Measurements from ENCODE around the gene SHC3. TPM values are rescaled to one million over a fixed set of nuclear protein-coding genes. Genes with fewer than 3 reads are reported as not detected.

SHC3 gene
- total RNA-seq, 1 donor from 2014 or later, result 7.3 TPM

DNA sequence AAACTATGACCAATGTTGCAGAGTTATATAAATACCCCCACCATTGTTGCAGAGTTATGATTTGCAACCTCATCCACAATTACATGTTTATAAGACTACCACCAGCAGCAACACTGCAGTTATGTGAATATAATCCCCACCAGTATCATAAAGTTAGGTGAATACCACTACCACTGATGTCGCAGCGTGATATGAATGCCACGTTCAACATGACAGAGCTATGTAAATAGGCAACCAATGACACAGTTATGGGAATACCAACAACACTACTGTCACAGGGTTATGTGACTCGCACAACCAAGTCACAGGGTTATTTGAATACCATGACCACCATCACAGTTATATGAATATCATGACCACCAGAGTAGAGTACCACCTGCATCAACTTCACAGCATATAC is 63.9 kb downstream of the SHC3 start:
- no peak for DNase-seq (ENCODE audit: extremely low read depth, low read depth, low spot score)

DNA sequence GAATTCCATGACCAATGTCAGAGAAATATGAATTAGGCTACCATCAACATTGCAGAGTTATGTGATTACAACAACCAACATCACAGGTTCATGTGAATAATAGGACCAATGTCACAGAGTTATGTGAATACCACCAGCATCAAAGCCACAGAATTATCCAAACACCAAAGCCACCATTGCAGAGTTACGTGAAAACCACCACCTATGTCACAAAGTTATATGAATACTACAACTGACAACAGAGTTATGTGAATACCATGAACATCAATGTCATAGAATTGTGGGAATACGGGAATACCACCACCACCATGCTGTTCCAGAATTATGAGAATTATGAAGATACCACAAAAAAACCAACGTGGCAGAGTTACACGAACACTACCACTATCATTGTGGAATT is 64.8 kb downstream of the SHC3 start:
- no peak for DNase-seq (ENCODE audit: extremely low read depth, low read depth, low spot score)

DNA sequence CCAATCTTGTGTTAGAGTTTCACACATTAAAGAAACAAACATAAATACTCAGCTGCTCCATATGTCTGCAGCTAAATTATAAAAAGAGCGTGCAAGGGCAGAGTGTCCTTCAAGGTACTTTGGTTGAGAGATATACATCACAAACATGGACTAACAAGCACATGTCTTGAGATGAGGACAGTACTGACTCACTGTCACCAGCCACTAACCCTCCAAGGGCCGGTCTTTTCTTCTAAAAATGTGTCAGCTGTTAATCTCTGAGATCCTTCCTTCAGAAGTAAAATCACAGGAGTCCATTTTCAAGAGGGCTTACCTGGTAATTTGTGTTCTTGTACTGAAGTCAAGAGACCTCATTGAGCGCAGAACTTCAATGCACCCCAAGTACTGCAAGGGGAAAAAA is 66.4 kb downstream of the SHC3 start:
- no peak for DNase-seq (ENCODE audit: extremely low read depth, low read depth, low spot score)

DNA sequence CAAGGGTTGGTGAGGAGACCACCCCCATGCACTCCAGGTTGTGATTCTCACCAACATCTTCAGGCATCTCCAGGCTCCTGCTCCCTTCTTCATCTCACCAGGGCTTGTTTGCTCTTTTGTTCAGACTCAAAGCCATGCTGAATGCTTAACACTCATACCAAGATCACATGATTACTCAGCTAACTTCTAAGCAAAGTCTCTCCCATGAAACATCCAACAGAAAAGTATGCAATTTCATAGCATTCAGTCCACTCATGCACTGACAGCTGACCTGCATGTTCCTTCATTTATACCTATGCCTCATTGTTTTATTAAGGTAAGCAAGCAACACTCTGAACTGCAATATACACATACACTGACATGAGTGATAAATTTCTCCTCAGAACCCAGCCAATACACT is 69.0 kb downstream of the SHC3 start:
- DNase-seq (ENCODE audit: extremely low read depth, low read depth, low spot score), result no peak

DNA sequence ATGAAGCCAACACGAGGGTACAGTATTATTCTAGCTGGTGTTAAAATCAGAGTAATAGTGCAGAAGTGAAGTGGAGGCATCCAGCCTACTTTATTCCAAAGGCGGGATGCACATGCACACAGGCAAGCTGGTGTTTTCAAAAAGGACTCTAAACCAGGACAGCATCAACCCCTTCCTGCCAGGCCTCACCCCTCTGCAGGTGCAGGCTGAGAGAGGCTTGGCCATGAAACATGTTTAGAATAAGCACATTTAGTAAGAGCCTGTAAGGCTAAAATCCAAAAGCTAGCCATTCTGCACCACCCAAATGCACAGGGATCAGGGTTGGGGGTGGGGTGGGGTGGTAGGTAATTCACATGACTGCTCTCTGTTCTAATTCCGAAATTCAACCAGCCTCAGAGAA is 71.2 kb downstream of the SHC3 start:
- DNase-seq (ENCODE audit: extremely low read depth, low read depth, low spot score), result no peak

DNA sequence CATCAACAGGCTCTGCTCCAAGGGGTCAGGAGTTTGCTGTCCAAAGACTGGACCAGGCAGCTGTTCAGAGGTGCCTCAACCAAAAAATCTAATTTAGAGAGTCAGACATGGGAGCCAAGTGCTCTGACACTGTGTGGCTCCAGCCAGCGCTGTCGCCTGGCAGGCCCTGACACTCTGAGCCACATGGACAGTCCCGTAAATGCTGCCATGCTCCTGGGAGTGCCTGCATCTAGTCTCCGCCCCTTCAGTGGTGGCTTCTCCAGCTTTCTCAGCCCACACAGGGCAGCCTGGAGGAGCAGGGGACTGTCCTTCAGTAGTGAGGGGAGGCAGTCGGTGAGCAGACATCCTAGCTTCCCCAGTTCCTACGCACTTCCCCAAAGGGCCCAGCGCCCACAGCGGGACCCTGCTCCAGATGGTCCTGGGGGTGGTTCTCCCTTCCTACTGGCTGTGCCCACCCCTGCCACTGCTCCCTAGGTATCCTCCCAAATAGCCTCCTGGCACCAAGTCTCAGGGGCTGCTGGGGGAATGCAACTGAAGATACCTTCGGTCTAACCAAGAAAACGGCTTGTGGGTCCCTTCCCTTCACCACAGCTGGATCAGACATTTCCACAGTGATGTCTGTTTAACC is 72.3 kb downstream of the SHC3 start:
- DNase-seq (ENCODE audit: extremely low read depth, low read depth, low spot score), result no peak

DNA sequence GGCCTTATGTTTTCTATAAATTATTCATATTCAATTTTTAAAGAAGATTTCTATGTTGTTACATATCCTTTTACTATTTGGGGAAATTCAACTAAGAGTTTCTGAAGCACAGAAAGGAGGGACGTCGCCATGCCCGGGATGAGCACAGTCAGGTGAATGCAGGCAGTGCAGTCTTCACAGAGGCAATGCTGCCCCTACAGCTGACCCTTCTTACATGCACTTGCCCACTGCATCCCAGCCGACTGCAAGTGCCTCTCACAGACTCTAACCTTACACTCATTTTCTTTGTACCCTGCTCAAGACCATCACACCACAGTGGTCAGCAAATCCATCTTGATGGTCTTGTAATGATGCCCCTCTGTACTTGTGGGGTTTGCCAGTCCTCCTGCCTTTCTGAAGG is 73.8 kb downstream of the SHC3 start:
- no peak for DNase-seq (ENCODE audit: extremely low read depth, low read depth, low spot score)

DNA sequence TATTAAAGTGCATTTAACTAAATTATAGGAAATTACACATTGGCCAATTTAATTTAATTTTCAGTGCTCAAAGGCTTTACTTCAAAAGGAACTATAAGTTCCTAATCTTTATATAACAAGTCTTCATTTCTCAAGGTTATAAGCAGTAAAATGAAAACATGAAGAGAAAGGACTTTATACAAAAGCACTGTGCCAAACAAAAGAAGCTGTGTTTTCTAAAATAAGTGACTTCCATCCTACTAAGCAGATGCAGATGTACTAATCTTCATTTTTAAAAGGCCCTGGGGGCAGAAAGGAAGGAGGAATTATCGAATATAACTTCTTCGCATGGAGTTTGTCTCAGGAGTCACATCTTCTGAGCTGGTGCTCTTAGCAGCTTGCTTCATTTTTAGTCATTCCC is 81.4 kb downstream of the SHC3 start:
- no peak for DNase-seq (ENCODE audit: extremely low read depth, low read depth, low spot score)

DNA sequence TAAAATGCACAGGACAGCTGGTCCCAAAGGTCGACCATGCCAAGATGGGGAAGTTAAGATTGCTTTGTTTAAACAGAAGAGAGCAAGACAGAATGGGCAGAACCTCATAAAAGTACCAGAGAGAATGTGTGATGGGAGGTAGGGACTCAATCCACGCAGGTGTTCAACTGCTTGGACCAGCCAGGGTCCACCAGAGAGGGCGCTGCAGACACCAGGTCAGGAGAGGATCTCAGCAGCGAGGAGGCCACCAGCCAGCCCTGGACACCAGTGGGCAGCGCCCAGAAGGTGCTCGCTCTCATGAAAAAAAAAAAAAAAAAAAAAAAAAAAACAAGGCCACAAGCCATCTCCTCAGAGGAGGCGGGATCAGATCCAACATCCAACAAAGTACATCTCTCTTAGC is 81.8 kb downstream of the SHC3 start:
- DNase-seq (ENCODE audit: extremely low read depth, low read depth, low spot score), result no peak

DNA sequence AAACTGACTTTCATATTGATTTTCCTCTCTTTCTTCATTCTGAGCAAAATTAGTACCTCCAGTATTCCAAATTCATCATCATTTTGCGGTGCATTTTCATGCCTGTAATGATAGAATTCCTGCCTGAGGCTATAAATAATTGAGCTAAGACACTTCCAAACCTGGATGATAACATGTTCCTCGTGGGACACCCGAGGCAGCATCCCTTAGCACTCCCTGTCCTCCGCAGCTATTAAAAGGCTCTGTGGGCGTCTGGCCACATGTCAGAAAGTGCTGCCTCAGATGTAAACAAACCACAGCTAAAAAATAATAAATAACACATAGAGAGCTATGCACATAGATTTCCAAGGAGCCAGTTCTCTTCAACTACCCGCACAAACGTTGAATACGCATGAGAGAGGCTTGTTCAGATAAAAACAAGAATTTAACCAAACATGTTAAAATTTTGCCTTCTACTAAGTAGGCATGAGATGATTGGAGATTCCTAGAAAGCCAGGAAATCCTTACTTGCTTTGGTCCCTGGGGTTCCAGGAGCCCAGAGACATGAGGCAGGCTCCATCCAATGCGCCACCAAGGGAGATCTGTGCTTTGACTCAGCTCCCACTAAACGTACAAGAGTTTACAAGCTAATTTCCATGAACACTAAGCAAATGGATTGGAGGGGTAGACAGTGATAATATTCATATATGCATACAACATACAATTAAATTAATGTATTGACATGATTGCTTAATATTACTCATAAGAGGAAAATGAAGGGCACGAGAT is 82.7 kb downstream of the SHC3 start:
- DNase-seq (ENCODE audit: extremely low read depth, low read depth, low spot score), result no peak

DNA sequence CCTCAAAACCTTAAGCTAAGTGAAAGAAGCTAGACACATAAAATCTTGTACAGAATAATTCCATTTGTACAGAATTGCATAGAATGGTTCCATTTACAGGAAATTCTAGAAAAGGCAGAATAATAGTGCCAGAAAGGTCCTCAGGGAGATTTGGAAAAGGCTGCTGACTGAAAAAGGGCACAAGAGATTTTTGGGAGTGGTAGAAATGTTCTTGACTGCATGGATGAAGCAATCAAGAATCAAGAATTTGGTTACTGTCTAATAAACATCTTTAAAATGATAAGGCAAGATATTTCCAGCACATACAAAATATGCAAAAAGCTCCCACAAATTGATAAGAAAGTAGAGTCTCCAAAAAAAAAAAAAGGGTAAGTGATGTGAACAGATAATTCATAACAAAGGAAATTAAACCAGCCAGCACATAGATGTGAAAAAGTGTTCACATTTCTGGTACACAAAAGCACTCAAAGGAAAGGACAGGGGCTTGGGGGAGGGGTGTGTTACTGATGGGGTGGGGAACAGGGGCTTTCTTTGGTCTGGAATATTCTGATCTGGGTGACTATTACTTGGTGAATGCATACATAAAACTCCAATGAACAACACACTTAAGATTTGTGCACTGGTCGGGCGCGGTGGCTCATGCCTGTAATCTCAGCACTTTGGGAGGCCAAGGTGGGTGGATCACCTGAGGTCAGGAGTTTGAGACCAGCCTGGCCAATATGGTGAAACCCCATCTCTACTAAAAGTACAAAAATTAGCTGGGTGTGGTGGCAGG is 85.2 kb downstream of the SHC3 start:
- no peak for DNase-seq (ENCODE audit: extremely low read depth, low read depth, low spot score)

DNA sequence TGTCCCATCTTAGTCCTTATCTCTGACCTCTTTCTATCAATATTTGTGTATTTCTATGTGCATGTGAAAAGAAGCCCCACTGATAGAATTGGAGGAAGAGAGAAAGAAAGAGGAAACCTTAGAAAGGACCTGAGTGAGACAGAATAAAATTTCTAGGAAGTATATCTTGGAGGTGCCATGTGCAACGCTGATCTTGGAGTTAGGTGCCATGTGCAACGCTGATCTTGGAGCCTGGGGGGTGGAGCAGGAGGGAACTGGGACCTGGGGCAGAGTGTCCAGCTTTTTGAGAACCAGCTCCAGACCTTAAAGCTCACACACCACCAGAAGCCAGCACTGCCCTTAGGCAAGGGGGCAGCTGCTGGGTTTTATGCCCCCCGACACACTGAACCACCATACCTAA is 89.4 kb downstream of the SHC3 start:
- no peak for DNase-seq (ENCODE audit: extremely low read depth, low read depth, low spot score)

DNA sequence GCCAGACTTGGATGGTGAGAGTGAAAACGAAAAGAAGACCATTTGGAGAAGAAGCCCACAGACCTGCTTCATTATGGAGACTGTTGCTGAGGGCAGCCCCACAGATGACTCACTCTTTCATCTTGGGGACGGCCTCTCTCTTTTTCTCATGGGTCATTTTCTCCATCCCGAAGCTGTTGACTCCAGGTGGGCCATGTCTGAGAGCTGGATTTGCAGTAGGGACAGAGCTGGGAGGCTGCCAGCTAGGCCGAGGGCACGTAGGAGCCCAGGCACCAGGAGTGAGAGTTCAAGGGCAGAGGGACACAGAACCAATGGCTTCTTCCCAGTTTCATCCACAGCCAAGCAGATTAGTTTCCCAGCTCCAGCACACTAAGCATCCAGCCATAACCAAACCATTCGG is 95.0 kb downstream of the SHC3 start:
- no peak for DNase-seq (ENCODE audit: extremely low read depth, low read depth, low spot score)

DNA sequence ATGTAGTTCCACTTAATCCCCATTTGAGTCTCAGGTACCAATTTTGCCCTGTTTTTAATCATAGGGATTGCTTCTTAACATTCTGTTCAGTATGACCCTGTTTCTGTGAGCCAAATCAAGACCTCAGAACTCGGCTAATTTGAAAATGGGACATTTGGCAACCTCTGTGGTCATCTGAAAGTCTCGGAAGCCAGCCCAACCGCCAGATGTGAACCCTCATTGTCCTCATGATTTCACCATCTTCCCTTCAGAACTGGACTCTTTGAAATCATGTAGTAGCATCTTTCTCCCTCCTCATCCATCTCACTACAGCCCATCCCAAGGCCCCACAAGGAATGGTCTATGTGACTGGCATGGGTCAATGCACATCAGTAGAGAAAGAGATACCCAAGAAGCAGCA is 98.4 kb downstream of the SHC3 start:
- no peak for DNase-seq (ENCODE audit: extremely low read depth, low read depth, low spot score)

DNA sequence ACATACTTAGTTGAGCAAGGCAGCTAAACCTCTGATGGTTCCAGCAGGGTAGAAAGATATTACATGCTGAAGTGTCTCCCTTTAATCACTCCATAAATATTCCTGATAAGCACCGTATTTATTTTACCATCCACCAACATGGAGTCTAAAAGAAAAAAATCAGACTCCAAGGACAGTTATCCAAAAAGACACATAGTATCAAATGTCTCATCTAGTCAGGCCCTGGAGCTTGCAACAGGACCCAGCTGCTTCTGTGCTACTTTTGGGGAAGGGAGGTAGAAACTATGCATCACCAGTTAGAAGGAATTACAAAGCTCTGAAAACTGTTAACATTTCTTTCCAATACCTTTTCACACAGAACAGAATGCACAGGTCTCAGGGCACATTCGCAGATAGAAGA is 99.2 kb downstream of the SHC3 start:
- no peak for DNase-seq (ENCODE audit: extremely low read depth, low read depth, low spot score)

DNA sequence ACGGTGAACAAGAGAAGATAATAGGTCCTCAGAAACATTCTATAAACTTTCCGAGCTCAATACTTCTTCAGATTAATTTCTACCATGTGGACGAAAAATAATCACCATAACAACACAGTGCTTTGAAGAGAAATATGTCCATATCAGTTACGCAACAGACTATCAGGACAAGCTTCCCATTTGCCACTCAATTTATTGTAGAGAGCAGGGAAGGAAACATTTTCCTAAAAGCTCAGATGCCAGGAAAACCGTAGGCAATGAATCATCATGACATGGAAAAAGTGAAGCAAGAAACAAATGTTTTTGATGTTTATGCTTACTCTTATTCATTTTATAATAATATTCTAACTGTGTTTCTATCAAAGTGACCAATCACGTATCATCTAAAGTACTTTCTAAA is 99.8 kb downstream of the SHC3 start:
- peak; percentile 80 for DNase-seq (ENCODE audit: extremely low read depth, low read depth, low spot score)

DNA sequence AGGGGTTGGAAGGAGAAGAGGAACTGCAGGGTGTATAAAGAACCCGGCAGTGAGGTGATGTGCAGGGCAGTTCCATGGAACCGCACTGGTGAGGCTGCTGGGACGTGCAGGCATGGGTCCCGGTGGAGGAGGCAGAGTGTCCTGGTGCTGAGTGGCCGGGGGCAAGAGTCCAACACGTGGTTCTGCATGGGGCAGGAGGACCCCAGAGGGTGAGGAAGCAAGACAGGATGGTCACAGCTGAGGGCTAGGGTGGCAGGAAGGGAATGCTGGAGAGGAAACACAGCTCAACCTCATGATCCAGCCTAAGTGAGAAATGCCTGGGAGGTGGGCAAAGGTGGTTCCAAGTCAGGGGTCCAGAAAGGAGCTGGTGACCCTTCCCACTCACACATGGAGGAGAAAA is 100.2 kb downstream of the SHC3 start:
- no peak for DNase-seq (ENCODE audit: extremely low read depth, low read depth, low spot score)

DNA sequence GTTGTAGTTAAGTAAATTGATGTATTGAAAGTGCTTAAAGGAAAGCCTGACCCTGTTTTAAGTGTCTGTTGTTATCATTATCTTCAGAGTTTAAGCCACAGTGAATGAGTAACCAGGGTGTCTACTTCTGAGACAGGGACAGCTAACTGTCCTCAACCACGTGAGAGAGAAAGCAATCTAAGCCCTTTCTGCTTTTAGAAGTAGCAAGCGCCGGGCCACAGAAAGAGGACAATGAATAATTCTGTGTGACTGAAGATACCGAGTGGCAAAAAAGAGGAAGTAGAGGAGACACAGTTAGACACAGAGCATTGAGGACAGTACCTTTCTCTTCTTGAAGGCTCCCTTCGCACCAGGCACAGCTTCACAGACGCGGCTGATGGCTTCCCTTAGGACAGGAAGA is 101.1 kb downstream of the SHC3 start:
- DNase-seq (ENCODE audit: extremely low read depth, low read depth, low spot score), result no peak

DNA sequence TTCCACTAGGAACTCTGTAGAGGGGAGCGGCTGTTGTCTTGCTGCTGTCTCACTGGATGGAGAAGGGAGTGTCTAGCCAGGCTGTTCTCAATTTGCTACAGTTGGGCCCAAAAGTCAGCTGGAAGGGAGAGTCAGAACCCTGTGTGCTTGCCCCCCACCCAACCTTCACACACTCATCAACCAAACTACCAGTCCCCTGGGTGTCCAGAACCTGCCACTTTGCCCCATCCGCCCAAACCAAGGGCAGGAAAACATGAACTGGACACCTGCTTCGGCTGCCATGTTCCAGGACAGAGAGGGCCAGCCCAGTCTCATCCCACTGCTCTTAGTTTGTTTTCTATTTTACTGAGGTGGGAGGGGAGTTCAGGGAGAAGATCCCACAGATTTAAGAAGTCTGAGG is 105.2 kb downstream of the SHC3 start:
- DNase-seq (ENCODE audit: extremely low read depth, low read depth, low spot score), result no peak

DNA sequence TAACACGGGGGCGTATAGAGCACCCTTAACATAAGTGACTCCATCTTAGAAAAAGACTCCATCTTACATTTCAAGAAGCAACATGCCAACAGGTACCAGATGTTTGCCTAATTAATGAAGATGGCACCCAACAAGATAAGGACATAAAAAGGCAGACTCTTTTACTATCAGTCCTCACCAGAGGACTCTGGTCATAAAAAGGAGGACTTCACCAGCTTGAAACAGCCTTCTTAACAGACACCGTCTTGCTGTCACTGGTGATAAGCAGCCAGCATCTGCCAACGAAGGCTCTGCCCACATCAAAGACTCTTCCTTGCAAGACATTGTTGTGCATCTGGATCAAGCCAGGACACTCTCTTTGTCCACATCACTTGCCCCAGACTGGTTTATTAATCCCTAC is 107.0 kb downstream of the SHC3 start:
- no peak for DNase-seq (ENCODE audit: extremely low read depth, low read depth, low spot score)

DNA sequence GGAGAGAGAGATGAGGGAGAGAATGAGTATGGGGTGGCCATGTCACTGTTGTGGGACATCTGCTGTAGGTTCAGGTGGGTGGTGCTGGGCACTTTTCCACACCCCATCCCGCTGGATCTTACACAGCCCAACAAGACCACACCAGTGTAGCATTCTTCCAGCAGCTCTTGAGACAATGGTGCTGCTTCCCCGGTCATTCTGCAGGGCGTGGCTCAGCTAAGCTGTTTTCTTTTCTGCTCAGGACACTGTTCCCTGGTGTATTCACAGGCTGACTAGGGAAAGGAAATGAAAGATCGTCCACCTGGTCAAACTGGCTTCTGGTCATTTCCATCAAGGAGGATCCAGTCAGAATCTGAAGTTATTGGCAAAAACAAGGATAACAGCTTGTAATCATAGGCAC is 111.8 kb downstream of the SHC3 start:
- DNase-seq (ENCODE audit: extremely low read depth, low read depth, low spot score), result no peak

DNA sequence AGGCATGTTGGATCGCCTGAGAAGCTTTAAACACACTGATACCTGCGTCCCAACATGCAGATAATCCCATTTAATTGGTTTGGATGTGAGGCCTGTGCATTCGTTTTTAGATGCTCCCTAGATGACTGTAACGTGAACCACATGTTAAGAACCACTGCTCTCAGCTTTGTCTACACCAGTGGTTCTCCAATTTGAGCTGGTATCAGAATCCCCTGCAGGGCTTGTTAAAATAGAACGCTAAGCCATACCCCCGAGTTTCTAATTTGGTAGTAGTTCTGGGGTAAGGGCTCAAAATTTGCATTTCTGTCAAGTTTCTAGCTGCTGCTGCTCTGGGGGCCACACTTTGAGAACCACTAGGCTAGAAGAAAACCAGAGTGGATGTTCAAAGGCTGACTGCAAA is 112.7 kb downstream of the SHC3 start:
- DNase-seq (ENCODE audit: extremely low read depth, low read depth, low spot score), result no peak
